GM21381 (cell line): ENCODE measurements around the gene RPTN.

Experiments
- ATAC-seq: cut with Tn5 transposase; IDR thresholded peaks from one replicate; pipeline ENCODE4 v1.9.1; 2021; ENCODE audit warnings: mild to moderate bottlenecking, moderate library complexity; ENCODE audit not compliant: unreplicated experiment

RPTN gene

DNA sequence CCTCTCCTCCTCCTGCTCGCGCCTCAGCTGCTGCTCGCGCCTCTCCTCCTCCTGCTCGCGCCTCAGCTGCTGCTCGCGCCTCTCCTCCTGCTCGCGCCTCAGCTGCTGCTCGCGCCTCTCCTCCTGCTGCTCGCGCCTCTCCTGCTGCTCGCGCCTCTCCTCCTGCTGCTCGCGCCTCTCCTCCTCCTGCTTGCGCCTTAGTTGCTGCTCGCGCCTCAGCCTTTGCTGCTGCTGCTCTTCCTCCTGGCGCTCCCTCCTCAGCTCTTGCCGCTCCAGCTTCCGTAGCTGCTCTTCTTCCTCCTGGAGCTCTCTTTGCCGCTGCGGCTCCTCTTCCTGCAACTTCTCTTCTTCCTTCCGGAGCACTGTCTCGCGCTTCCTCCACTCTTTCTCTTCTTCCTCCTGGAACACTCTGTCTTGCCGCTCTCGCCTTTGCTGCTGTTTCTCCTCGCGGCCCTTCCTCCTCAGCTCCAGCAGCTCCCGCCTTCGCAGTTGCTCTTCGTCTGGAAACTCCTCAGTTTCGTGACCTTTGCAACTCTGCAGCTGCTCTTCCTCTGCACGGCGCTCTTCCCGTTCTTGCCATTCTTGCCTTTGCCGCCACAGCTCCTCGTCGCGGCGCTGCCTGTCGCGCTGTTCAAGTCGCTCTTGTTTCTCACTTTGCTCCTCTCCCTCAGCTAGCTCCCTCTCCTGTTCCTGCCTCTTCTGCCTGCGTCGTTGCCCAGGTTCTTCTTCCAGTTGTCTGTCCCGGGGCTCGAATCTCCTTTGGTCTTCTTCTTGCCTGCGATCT is 46.7 kb downstream of the RPTN start:
- no peak for ATAC-seq

DNA sequence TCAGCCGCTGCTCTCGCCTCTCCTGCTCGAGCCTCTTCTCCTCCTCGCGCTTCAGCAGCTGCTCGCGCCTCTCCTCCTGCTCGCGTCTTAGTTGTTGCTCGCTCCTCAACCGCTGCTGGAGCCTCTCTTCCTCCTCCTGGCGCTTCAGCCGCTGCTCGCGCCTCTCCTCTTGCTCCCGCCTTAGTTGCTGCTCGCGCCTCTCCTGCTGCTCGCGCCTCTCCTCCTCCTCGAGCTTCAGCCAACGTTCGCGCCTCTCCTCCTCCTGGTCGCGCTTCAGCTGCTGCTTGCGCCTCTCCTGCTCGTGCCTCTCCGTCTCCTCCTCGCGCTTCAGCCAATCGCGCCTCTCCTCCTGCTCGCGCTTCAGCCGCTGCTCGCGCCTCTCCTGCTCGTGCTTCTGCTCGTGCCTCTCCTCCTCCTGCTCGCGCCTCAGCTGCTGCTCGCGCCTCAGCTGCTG is 47.5 kb downstream of the RPTN start:
- no peak for ATAC-seq

DNA sequence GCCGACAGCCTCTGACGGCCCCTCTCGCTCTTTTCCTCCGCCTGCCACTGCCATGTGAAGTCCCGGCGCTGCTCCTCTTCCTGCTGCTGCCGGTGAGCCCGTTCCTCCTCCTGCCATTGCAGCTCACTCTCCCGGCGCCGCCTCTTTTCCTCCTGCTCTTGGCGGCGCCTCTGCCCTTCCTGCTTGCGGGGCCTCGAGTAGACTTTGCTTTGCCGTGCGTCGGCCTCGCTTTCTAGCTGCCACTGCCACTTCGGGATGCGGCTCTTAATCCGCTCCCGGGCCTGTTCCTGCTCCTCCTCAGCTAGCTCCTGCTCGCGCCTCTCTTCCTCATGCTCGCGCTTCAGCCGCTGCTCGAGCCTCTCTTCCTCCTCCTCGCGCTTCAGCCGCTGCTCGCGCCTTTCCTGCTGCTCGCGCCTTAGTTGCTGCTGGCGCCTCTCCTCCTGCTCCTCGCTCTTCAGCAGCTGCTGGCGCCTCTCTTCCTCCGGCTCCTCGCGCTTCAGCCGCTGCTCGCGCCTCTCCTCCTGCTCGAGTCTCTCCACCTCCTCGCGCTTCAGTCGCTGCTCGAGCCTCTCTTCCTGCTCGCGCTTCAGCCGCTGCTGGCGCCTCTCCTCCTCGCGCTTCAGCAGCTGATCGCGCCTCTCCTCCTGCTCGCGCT is 48.0 kb downstream of the RPTN start:
- no peak for ATAC-seq

DNA sequence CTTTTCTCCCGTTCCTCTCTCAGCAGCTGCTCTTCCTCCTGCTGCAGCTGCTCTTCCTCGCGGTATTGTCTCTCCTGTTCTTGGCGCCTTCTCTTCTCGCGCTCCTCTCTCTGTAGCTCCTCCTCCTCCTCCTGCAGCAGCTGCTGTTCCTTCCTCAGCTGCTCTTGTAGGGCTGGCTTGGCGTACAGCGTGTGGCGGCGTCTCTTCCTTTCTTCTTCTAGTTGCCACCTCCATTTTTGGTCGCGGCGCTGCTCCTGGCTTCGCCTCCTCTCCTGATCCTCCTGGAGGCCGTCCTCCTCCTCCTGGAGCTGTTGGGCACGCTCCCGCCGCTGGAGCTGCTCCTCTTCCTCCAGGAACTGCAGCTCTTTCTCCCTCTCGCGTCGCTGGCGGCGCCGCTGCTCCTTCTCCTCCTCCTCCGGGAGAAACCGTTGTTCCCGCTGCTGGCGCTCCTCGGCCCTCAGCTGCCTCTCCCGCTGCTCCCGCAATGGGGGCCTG is 48.6 kb downstream of the RPTN start:
- ATAC-seq: no peak

DNA sequence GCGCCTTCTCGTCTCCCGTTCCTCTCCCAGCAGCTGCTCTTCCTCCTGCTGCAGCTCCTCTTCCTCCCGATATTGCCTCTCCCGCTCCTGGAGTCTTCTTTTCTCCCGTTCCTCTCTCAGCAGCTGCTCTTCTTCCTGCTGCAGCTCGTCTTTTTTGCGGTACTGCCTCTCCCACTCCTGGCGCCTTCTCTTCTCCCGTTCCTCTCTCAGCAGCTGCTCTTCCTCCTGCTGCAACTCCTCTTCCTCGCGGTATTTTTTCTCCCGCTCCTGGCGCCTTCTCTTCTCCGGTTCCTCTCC is 49.1 kb downstream of the RPTN start:
- no peak for ATAC-seq

DNA sequence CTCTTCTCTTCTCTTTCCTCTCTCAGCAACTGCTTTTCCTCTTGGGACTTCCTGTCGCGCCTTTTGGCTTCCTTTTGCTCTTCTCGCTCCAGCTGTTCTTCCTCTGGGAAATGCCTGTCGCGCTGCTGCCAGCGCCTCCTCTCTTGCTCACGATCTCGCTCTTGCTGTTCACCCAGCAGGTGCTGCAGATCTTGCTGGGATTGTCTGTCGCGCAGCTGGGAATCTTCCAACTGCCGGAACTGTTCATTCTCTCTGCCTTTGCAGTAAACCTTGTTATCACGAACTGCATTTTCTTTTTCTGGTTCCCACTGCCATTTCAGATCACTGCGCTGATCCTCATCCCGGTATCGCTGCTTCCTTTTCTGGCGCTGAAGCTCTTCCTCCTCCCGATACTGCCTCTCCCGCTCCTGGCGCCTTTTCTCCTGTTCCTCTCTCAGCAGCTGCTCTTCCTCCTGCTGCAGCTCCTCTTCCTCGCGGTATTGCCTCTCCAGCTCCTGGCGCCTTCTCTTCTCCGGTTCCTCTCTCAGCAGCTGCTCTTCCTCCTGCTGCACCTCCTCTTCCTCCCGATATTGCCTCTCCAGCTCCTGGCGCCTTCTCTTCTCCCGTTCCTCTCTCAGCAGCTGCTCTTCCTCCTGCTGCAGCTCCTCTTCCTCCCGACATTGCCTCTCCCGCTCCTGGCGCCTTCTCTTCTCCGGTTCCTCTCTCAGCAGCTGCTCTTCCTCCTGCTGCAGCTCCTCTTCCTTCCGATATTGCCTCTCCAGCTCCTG is 49.6 kb downstream of the RPTN start:
- no peak for ATAC-seq

DNA sequence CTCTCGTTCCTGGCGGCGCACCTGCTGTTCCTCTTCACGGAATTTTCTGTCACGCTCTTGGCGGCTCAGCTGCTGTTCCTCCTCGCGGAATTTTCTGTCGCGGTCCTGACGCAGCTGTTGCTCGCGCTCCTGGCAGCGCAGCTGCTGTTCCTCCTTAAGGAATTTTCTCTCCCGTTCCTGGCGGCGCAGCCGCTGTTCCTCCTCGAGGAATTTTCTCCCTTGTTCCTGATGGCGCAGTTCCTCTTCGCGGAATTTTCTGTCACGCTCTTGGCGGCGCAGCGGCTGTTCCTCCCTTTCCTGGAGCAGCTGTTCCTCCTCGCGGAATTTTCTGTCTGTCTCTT is 50.2 kb downstream of the RPTN start:
- no peak for ATAC-seq

GRCh38 chr1:152107984-152108881 is 50.8 kb downstream of the RPTN start:
- no peak for ATAC-seq

DNA sequence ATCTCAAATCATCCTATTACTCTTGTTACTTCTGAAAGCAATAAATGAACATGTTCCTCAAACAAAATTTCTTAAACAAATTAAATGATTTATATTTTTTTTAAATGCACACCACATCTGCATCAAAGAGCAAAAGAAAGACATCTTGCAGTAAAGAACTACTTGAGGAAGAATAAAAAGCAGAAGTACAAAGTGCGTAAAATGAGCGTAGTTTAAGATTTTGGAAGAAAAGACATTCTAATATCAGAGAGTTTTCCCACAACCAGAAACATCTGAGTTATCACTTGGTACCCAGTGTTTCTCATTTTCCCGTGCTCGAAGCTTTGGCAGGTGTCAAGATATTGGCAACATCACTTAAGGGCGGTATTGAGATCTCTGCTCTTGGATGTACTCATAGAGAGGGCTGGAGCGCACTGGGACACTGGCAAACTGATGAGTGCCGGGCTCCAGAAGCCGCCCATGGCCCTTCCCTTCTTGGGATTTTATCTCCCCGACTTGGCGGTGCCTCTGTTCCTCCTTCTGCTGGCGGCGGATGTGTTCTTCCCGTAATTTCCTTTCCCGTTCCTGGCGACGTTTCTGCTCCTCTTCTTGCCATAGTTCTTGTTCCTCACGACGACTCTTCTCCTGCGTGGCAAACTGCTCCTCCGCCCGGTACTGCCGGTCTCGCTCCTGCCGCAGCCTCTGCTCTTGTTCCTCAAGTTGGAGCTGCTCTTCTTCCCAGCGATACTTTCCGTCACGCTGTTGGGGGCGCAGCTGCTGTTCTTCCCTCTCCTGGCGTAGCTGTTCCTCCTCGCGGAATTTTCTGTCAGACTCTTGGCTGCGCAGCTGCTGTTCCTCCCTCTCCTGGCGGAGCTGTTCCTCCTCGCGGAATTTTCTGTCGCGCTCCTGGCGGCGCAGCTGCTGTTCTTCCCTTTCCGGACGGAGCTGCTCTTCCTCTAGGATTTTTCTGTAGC is 51.7 kb downstream of the RPTN start:
- no peak for ATAC-seq

- no peak for ATAC-seq
Measured at GRCh38 chr1:152104854-152105253, 54.2 kb downstream of the RPTN start.
